OCI-LY3 (cell line): ENCODE measurements around the gene CHST11.

ENCODE experiments used
- H2AFZ ChIP-seq: fragments of 200-600, 300-600 bp; shearing (Covaris generic); 2 replicates; pipeline ENCODE4 v1.6.0; 2014; ENCODE audit warnings: antibody characterized with exemption, low read depth, low read length
- H3K27ac ChIP-seq: fragments of 200-600, 300-600 bp; sonication (generic); 2 replicates; pipeline ENCODE4 v1.5.1; 2014; ENCODE audit warnings: mild to moderate bottlenecking, low read length, moderate library complexity, mixed read lengths
- H3K27me3 ChIP-seq: fragments of 200-600, 300-600 bp; sonication (generic); 2 replicates; pipeline ENCODE4 v1.6.1; 2014; ENCODE audit warnings: low read depth, low read length, mixed read lengths
- H3K36me3 ChIP-seq: fragments of 200-600, 300-600 bp; sonication (generic); replicated peaks from 2 replicates; pipeline ENCODE3; 2014; ENCODE audit warnings: low read depth, low read length, mixed read lengths
- H3K4me1 ChIP-seq: fragments of 300-600, 200-600 bp; sonication (generic); 2 replicates; pipeline ENCODE4 v1.6.1; 2014; ENCODE audit warnings: low read length, mixed read lengths
- H3K4me2 ChIP-seq: fragments of 200-600, 300-600 bp; sonication (generic); 2 replicates; pipeline ENCODE4 v1.6.1; 2014; ENCODE audit warnings: low read length, mixed read lengths
- H3K4me3 ChIP-seq: fragments of 300-600, 200-600 bp; sonication (generic); 2 replicates; pipeline ENCODE4 v1.5.1; 2014; ENCODE audit warnings: antibody characterized with exemption, mild to moderate bottlenecking, low read length, moderate library complexity
- H3K79me2 ChIP-seq: fragments of 300-600, 200-600 bp; shearing (Covaris generic); 2 replicates; pipeline ENCODE4 v1.6.1; 2014; ENCODE audit warnings: mild to moderate bottlenecking, low read length, mixed read lengths
- H3K9ac ChIP-seq: fragments of 300-600, 200-600 bp; shearing (Covaris generic); 2 replicates; pipeline ENCODE4 v1.6.0; 2014; ENCODE audit warnings: mild to moderate bottlenecking, low read length, moderate library complexity
- H3K9me3 ChIP-seq: fragments of 200-600, 300-600 bp; shearing (Covaris generic); 2 replicates; pipeline ENCODE4 v1.6.1; 2014; ENCODE audit warnings: low read length, mixed read lengths; ENCODE audit not compliant: insufficient read depth
- H4K20me1 ChIP-seq: fragments of 200-600, 300-600 bp; sonication (generic); 2 replicates; pipeline ENCODE4 v1.6.1; 2016; ENCODE audit warnings: low read length, mixed read lengths; ENCODE audit not compliant: insufficient read depth
- EZH2phosphoT487 ChIP-seq: fragments of 200-600 bp; shearing (Covaris generic); IDR thresholded peaks from 2 replicates; pipeline ENCODE4 v1.6.1; 2018; ENCODE audit warnings: antibody characterized with exemption, mixed run types, low read depth
- TF ChIP-seq, protein P1 (sequence below): fragments of 200-600, 300-600 bp; sonication (generic); IDR thresholded peaks from 2 replicates; pipeline ENCODE4 v1.5.1; 2014; ENCODE audit warnings: antibody characterized with exemption, low read length, low read depth

CHST11 gene

DNA sequence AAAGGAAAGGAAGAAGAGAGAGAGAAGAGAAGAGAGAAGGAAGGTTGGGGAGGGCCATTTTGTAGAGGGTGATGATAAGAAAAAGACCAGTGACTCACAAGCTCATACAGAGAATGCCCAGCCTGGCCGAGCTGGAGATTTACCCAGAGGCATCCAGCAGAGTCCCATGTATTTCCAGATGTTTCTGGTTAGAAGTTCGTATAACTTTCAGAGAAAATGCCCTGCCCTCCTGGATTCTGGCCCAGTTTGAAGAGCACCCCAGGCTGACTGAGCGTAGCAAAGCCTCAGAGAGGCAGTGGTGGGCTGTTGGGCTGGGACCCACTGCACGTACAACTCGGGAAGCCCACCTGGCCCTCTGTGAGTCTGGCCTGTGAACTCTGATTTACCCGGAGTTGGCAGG, 279.6 kb downstream of the CHST11 start:
- Histone ChIP-seq H2AFZ (no peak overlapping the region), H3K79me2 (no peaks in the 10 kb centered on the region), H3K4me3 (no peak overlapping the region), H3K9me3 (no peaks in the 10 kb centered on the region), H3K4me1 (peaks cover 35% of the 10 kb centered on the region), H3K4me2 (no peak overlapping the region), H3K9ac (no peak overlapping the region), H3K27me3 (no peaks in the 10 kb centered on the region), H3K36me3 (no peaks in the 10 kb centered on the region), H4K20me1 (no peaks in the 10 kb centered on the region), H3K27ac (no peak overlapping the region)
- TF ChIP-seq EZH2phosphoT487: no peak
- TF ChIP-seq, protein P1, sequence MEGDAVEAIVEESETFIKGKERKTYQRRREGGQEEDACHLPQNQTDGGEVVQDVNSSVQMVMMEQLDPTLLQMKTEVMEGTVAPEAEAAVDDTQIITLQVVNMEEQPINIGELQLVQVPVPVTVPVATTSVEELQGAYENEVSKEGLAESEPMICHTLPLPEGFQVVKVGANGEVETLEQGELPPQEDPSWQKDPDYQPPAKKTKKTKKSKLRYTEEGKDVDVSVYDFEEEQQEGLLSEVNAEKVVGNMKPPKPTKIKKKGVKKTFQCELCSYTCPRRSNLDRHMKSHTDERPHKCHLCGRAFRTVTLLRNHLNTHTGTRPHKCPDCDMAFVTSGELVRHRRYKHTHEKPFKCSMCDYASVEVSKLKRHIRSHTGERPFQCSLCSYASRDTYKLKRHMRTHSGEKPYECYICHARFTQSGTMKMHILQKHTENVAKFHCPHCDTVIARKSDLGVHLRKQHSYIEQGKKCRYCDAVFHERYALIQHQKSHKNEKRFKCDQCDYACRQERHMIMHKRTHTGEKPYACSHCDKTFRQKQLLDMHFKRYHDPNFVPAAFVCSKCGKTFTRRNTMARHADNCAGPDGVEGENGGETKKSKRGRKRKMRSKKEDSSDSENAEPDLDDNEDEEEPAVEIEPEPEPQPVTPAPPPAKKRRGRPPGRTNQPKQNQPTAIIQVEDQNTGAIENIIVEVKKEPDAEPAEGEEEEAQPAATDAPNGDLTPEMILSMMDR: no peak

DNA sequence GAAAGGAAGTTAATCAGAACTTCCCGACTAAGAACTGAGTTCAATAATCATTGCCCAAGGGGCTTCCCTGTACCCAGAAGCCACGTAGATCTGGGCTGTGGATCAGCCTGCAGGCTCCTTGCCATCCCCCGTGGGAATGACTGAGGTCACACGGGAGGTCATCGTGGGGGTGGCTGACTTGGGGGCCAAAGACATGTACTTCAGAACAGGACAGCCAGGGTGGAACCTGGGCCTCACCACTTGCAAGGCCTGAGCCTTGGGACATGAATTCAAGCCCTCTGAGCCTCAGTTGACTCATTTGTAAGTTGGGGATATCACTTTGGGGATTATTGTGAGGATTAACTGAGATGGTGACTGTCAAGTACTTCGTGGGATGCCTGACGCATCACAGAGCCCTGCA, 280.4 kb downstream of the CHST11 start:
- no peaks in the 10 kb centered on the region for H3K36me3 ChIP-seq
- no peak overlapping the region for H3K4me2 ChIP-seq
- TF ChIP-seq EZH2phosphoT487: no peak
- TF ChIP-seq, protein P1: no peak
- no peaks in the 10 kb centered on the region for H4K20me1 ChIP-seq
- H3K4me3 ChIP-seq: no peak overlapping the region
- H3K27me3 ChIP-seq: no peaks in the 10 kb centered on the region
- no peaks in the 10 kb centered on the region for H3K9me3 ChIP-seq
- H3K79me2 ChIP-seq: no peaks in the 10 kb centered on the region
- no peak overlapping the region for H3K9ac ChIP-seq
- peaks cover 42% of the 10 kb centered on the region for H3K4me1 ChIP-seq
- no peak overlapping the region for H2AFZ ChIP-seq
- H3K27ac ChIP-seq: no peak overlapping the region

DNA sequence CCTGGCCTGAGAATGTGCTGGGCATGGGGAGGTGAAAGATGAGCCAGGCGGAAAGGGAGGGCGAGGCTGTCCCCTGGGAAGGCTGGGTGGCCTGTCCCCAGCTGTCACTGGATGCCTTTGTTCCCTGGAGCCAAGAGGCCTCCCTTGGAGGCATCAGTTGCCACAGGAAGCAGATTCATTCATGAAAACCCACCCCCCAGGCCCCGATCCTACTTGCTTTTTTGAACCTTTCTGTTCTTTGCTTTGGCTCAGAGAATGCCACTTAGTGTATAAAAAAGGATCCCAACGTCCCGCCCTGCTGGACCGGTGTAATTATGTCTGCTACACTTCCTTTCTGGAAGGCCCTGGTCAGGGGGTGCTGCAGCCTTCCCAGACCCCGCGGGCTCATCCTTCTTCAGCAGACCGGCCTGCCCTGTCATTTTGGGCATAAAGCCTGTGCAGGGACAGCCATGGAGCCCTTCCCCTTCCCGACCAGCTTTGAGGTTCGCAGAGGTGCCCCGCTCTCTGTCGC, 281.1 kb downstream of the CHST11 start:
- Histone ChIP-seq H3K27ac (no peak overlapping the region), H3K36me3 (no peaks in the 10 kb centered on the region), H4K20me1 (no peaks in the 10 kb centered on the region), H3K4me2 (no peak overlapping the region), H3K4me1 (peaks cover 42% of the 10 kb centered on the region), H3K27me3 (no peaks in the 10 kb centered on the region), H3K9me3 (no peaks in the 10 kb centered on the region), H3K4me3 (no peak overlapping the region), H2AFZ (no peak overlapping the region), H3K9ac (no peak overlapping the region), H3K79me2 (no peaks in the 10 kb centered on the region)
- TF ChIP-seq, protein P1: no peak

DNA sequence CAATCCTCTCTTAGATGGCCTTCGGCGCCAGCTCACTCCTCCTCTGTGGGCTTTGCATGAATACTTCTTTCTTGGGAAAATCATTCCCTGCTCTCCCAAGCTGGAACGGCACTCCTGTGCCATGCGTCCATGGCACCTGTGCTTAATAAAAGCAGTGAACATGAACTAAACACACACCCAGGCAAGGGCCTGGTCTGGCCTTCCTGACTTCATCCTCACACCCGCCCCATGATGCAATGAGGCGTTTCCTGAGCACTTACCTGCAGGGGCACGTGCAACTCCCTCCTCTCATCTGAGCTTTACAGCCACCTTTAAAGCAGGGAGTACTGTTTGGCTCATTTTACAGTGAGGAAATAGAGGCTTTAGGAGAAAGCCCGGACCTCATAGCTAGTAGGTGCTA, 281.6 kb downstream of the CHST11 start:
- peaks cover 42% of the 10 kb centered on the region for H3K4me1 ChIP-seq
- no peak overlapping the region for H3K27ac ChIP-seq
- no peak for TF ChIP-seq EZH2phosphoT487
- TF ChIP-seq, protein P1: no peak
- no peak overlapping the region for H2AFZ ChIP-seq
- no peaks in the 10 kb centered on the region for H3K9me3 ChIP-seq
- H3K27me3 ChIP-seq: no peaks in the 10 kb centered on the region
- H3K79me2 ChIP-seq: no peaks in the 10 kb centered on the region
- no peak overlapping the region for H3K9ac ChIP-seq
- H3K4me2 ChIP-seq: no peak overlapping the region
- H4K20me1 ChIP-seq: no peaks in the 10 kb centered on the region
- no peaks in the 10 kb centered on the region for H3K36me3 ChIP-seq
- no peak overlapping the region for H3K4me3 ChIP-seq
